ENCODE measurements around the gene TAPT1.

DNA sequence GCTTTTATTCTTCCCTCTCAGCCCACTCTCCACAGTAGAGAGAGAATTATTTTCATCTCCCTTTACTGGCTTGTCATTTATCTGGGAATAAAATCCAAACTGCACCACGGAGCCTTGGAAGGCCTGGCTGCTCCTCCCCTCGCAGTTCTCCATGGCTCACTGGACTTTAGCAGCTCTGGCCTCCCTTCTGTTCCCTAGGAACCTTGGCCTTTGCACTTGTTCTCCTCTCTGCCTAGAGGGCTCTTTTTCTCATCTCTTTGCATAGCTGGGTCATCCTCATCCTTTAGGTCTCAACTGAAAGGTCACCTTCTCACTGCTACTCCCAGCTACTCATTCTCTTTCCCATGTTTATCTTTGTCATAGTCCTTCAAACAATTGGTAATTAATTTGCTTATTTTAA is 31.3 kb upstream of the TAPT1 start:
- no peak for TF ChIP-seq SIN3A (IDR thresholded peaks at IDR 0.05; ENCODE audit: borderline replicate concordance, insufficient read depth, low read length)
- TF ChIP-seq TAF1 (IDR thresholded peaks at IDR 0.05; ENCODE audit: borderline replicate concordance, insufficient read depth, low read length): no peak

All from PFSK-1 (cell line).